Hepatocyte (in vitro differentiated cells): ENCODE results near the gene ERICH6. TPM values are rescaled to one million over a fixed set of nuclear protein-coding genes. Genes with fewer than 3 reads are reported as not detected.

Source experiments
- DNase-seq: peaks from one replicate; pipeline ENCODE4 v3.0.0-alpha.2; 2016; ENCODE audit warnings: low spot score
- H2AFZ ChIP-seq: fragments of 200-600 bp; sonication (generic); 2 replicates; pipeline ENCODE4 v1.6.0; 2016; ENCODE audit warnings: antibody characterized with exemption, mild to moderate bottlenecking
- H3K27ac ChIP-seq: fragments of 200-600 bp; sonication (generic); 2 replicates; pipeline ENCODE4 v1.5.1; 2016; ENCODE audit warnings: mild to moderate bottlenecking
- H3K27me3 ChIP-seq: fragments of 200-600 bp; sonication (generic); 2 replicates; pipeline ENCODE4 v1.6.1; 2016
- H3K36me3 ChIP-seq: fragments of 200-600 bp; sonication (generic); replicated peaks from 2 replicates; pipeline ENCODE4 v1.5.1; 2016; ENCODE audit warnings: low read depth; ENCODE audit not compliant: insufficient read depth
- H3K4me1 ChIP-seq: fragments of 200-600 bp; sonication (generic); 2 replicates; pipeline ENCODE4 v1.5.1; 2016; ENCODE audit warnings: mild to moderate bottlenecking, moderate library complexity; ENCODE audit not compliant: insufficient read depth
- H3K4me2 ChIP-seq: fragments of 200-600 bp; sonication (generic); 2 replicates; pipeline ENCODE4 v1.6.0; 2016
- H3K4me3 ChIP-seq: fragments of 200-600 bp; sonication (generic); 2 replicates; pipeline ENCODE4 v1.5.1; 2016; ENCODE audit warnings: mild to moderate bottlenecking
- H3K79me2 ChIP-seq: fragments of 200-600 bp; sonication (generic); 2 replicates; pipeline ENCODE4 v1.6.0; 2017; ENCODE audit warnings: mild to moderate bottlenecking
- H3K9me2 ChIP-seq: fragments of 200-600 bp; sonication (generic); replicated peaks from 2 replicates; pipeline ENCODE4 v1.6.0; 2017; ENCODE audit warnings: mild to moderate bottlenecking; ENCODE audit not compliant: insufficient read depth
- H3K9me3 ChIP-seq: fragments of 200-600 bp; sonication (generic); 2 replicates; pipeline ENCODE4 v1.5.1; 2016; ENCODE audit warnings: low read depth, mild to moderate bottlenecking
- H4K20me1 ChIP-seq: fragments of 200-600 bp; sonication (generic); 2 replicates; pipeline ENCODE4 v1.6.0; 2016; ENCODE audit warnings: mild to moderate bottlenecking; ENCODE audit not compliant: insufficient read depth, poor library complexity, severe bottlenecking
- EZH2 ChIP-seq: fragments of 200-600 bp; sonication (generic); IDR thresholded peaks from 2 replicates; pipeline ENCODE4 v1.6.1; 2016; ENCODE audit warnings: antibody characterized with exemption, mild to moderate bottlenecking, borderline replicate concordance
- EZH2phosphoT487 ChIP-seq: fragments of 200-600 bp; sonication (generic); IDR thresholded peaks from one replicate; pipeline ENCODE4 v1.6.1; 2018; ENCODE audit warnings: antibody characterized with exemption, mild to moderate bottlenecking, low read depth, moderate library complexity; ENCODE audit not compliant: unreplicated experiment, severe bottlenecking
- WGBS: methylation state at CpG from one replicate; pipeline ENCODE4 v1.1.6; 2016; ENCODE audit warnings: low lambda C conversion rate; ENCODE audit errors: missing lambda C conversion rate; 5-methylcytosine and 5-hydroxymethylcytosine counted together
- polyA plus RNA-seq: library from polyadenylated mRNA; unstranded; fragments of >200 nt; fragmentation: Nextera tagmentation; extraction: Ambion mirVana; gene quantifications from 2 replicates; pipeline ENCODE4 v1.2.1, GENCODE V29; 2016
- total RNA-seq: library from RNA; depleted of rRNA; stranded (reverse); fragments of >200 nt; gene quantifications from 2 replicates; pipeline ENCODE4 v1.2.3, GENCODE V29; 2014
- TF ChIP-seq, protein P1 (sequence below): fragments of 200-600 bp; sonication (generic); IDR thresholded peaks from 2 replicates; pipeline ENCODE4 v1.5.1; 2016; ENCODE audit warnings: antibody characterized with exemption, mild to moderate bottlenecking; ENCODE audit not compliant: poor library complexity

Gene ERICH6
- total and polyA plus RNA-seq, 2 experiments from 2014 or later: not detected

DNA sequence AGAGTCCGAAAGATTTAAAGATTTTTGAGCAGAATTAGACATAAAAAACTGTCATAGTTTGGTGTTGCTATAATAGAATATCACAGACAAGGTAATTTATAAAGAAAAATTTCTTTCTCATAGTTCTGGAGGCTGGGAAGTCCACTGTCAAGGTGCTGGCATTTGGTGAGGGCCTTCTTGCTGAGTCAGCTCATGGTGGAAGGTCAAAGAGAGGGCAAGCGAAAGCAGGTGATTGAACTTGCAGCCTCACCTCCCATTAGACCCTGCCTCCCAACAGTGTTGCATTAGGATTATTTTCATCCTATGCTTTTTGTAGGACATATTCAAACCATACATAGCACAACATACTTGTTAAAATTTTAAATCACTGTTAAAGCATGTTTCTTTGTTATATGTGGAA lies 90.7 kb downstream of the ERICH6 start:
- no peaks in the 10 kb centered on the region for H3K9me2 ChIP-seq
- H4K20me1 ChIP-seq: peaks cover 28% of the 10 kb centered on the region

DNA sequence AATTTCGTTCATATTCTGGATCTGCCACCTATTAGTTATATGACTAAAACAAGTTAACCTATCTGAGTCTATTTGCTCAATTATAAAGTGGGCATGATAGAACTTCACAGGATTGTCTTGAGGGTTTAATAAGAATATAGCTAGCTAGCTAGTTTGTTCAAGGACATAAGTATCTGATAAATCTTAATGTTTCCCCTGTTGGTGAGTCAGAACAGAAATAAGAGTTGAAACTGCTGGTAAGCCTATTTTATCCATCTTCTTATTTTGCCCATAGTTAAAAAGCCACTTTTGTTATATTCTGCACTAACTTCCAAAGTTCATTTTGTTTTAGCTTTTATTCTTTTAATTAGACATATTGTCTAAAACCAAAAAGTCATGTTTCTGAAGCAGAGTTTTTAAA lies 91.2 kb downstream of the ERICH6 start:
- 86% methylated on average over 1 of the region's 1 CpG for WGBS
- Histone ChIP-seq H2AFZ (no peak overlapping the region), H3K4me2 (no peak overlapping the region), H3K4me1 (no peaks in the 10 kb centered on the region), H4K20me1 (peaks cover 33% of the 10 kb centered on the region), H3K9me2 (no peaks in the 10 kb centered on the region), H3K79me2 (peaks cover 80% of the 10 kb centered on the region), H3K9me3 (no peaks in the 10 kb centered on the region), H3K4me3 (no peak overlapping the region), H3K36me3 (no peaks in the 10 kb centered on the region), H3K27ac (no peak overlapping the region), H3K27me3 (no peaks in the 10 kb centered on the region)
- TF ChIP-seq, protein P1, sequence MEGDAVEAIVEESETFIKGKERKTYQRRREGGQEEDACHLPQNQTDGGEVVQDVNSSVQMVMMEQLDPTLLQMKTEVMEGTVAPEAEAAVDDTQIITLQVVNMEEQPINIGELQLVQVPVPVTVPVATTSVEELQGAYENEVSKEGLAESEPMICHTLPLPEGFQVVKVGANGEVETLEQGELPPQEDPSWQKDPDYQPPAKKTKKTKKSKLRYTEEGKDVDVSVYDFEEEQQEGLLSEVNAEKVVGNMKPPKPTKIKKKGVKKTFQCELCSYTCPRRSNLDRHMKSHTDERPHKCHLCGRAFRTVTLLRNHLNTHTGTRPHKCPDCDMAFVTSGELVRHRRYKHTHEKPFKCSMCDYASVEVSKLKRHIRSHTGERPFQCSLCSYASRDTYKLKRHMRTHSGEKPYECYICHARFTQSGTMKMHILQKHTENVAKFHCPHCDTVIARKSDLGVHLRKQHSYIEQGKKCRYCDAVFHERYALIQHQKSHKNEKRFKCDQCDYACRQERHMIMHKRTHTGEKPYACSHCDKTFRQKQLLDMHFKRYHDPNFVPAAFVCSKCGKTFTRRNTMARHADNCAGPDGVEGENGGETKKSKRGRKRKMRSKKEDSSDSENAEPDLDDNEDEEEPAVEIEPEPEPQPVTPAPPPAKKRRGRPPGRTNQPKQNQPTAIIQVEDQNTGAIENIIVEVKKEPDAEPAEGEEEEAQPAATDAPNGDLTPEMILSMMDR: no peak
- no peak for TF ChIP-seq EZH2phosphoT487
- TF ChIP-seq EZH2: no peak
- DNase-seq: no peak

More for the DNA sequence above, 90.7 kb downstream of the ERICH6 start:
- TF ChIP-seq, protein P1: no peak
- TF ChIP-seq EZH2: no peak
- TF ChIP-seq EZH2phosphoT487: no peak
- Histone ChIP-seq H3K27ac (no peak overlapping the region), H3K79me2 (peaks cover 80% of the 10 kb centered on the region), H3K4me3 (no peak overlapping the region), H3K36me3 (no peaks in the 10 kb centered on the region), H2AFZ (no peak overlapping the region), H3K9me3 (no peaks in the 10 kb centered on the region), H3K4me1 (no peaks in the 10 kb centered on the region), H3K27me3 (no peaks in the 10 kb centered on the region), H3K4me2 (no peak overlapping the region)
- no peak for DNase-seq
- WGBS: 98% methylated on average over 2 of the region's 2 CpGs

DNA sequence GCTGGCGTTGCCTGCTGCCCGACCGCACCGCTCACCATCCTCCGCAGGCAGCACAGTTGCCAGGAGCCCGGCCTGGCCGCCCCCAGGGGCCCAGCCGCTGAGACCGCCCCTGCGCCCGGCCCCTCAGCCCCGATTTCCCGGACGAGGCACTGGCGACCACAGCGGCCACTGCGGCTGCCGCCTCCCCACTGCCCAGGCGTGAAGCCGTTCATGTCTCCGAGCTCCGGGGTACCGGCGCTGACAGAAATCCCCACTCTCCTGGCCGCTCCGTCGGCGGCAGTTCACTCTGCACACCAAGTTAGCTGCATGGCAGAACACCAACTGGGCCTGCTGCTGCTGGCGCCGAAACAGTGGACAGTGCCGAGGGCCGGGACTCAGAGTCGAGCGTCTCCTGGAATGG lies 92.1 kb downstream of the ERICH6 start:
- no peak overlapping the region for H2AFZ ChIP-seq
- no peak overlapping the region for H3K4me2 ChIP-seq
- DNase-seq: no peak
- peaks cover 80% of the 10 kb centered on the region for H3K79me2 ChIP-seq
- H3K4me3 ChIP-seq: no peak overlapping the region
- no peaks in the 10 kb centered on the region for H3K9me2 ChIP-seq
- no peak overlapping the region for H3K27ac ChIP-seq
- WGBS: 97% methylated on average over 26 of the region's 34 CpGs
- no peaks in the 10 kb centered on the region for H3K36me3 ChIP-seq
- H3K27me3 ChIP-seq: no peaks in the 10 kb centered on the region
- H3K9me3 ChIP-seq: no peaks in the 10 kb centered on the region
- TF ChIP-seq EZH2 (no peak), EZH2phosphoT487 (no peak)
- TF ChIP-seq, protein P1: no peak
- peaks cover 40% of the 10 kb centered on the region for H4K20me1 ChIP-seq
- no peaks in the 10 kb centered on the region for H3K4me1 ChIP-seq

DNA sequence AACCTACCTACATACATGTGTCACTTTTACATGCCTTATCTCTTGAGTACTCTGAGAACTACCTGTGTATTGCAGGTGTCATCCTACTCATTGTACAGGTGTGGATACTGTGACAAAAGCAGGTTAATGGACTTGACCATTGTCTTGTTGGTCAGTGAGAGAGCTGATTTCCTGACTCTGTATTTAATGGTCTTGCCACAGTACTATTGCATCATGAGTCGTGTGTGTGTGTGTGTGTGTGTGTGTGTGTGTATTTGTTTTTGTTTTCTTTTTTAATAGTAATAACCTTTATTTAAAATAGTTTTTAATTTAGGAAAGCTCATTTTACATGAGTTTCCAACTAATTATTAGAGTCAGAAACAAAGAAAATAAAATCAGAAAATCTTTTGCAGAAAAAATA lies 92.9 kb downstream of the ERICH6 start:
- Histone ChIP-seq H3K9me3 (no peaks in the 10 kb centered on the region), H3K36me3 (no peaks in the 10 kb centered on the region), H3K4me3 (no peak overlapping the region), H3K4me1 (peaks cover under 1% of the 10 kb centered on the region), H3K4me2 (no peak overlapping the region), H3K27ac (no peak overlapping the region), H3K9me2 (no peaks in the 10 kb centered on the region), H3K27me3 (no peaks in the 10 kb centered on the region), H2AFZ (no peak overlapping the region), H3K79me2 (peaks cover 86% of the 10 kb centered on the region), H4K20me1 (peaks cover 40% of the 10 kb centered on the region)
- no peak for DNase-seq
- TF ChIP-seq EZH2phosphoT487 (no peak), EZH2 (no peak)
- TF ChIP-seq, protein P1: no peak
- WGBS: 77% methylated on average over 1 of the region's 1 CpG
